Liver (tissue), 9 donors: ENCODE data around the gene FBXO28. TPM values are rescaled to one million over a fixed set of nuclear protein-coding genes. Genes with fewer than 3 reads are reported as not detected.
A peak's percentile ranks its signal among the peaks of the same experiment; 100 is the strongest.

Experiments used
- DNase-seq: peaks from one replicate; pipeline ENCODE4 v3.0.0-alpha.2; 2017; ENCODE audit warnings: low spot score
- H3K27ac ChIP-seq, 2 donors: one replicate each; pipeline ENCODE4 v1.7.0; 2013; ENCODE audit warnings: inconsistent platforms in 2 of 2, low read length in 2 of 2, control low read depth in 1 of 2, low read depth in 1 of 2, mild to moderate bottlenecking in 1 of 2
- H3K27me3 ChIP-seq, 4 donors: one replicate each; pipeline versions ENCODE4 v1.6.1 to v1.7.0; 2013; ENCODE audit warnings: low read length in 3 of 4, inconsistent platforms in 1 of 4, mild to moderate bottlenecking in 1 of 4, moderate library complexity in 1 of 4; ENCODE audit not compliant: control insufficient read depth in 4 of 4, insufficient read depth in 4 of 4
- H3K36me3 ChIP-seq, 4 donors: one replicate each; pipeline versions ENCODE4 v1.6.1 to v1.7.0; 2013; ENCODE audit warnings: low read length in 3 of 4, mild to moderate bottlenecking in 3 of 4, low read depth in 1 of 4, moderate library complexity in 1 of 4; ENCODE audit not compliant: control insufficient read depth in 4 of 4, insufficient read depth in 3 of 4
- H3K4me1 ChIP-seq, 4 donors: one replicate each; pipeline versions ENCODE4 v1.6.1 to v1.7.0; 2013; ENCODE audit warnings: low read length in 3 of 4, mild to moderate bottlenecking in 3 of 4, moderate library complexity in 1 of 4; ENCODE audit not compliant: control insufficient read depth in 4 of 4, insufficient read depth in 4 of 4
- H3K4me3 ChIP-seq, 3 donors: one replicate each; pipeline versions ENCODE4 v1.6.1 to v1.7.0; 2013; ENCODE audit warnings: low read length in 3 of 3, control low read depth in 1 of 3, low read depth in 1 of 3, mild to moderate bottlenecking in 1 of 3
- H3K9ac ChIP-seq, 2 donors: one replicate each; pipeline ENCODE4 v1.7.0; 2013; ENCODE audit warnings: low read length in 2 of 2, mild to moderate bottlenecking in 2 of 2, moderate library complexity in 2 of 2, control low read depth in 1 of 2, low read depth in 1 of 2
- H3K9me3 ChIP-seq, 4 donors: one replicate each; pipeline versions ENCODE4 v1.6.1 to v1.7.0; 2013; ENCODE audit warnings: low read length in 3 of 4; ENCODE audit not compliant: control insufficient read depth in 4 of 4
- ATF3 ChIP-seq: IDR thresholded peaks from 2 replicates; pipeline ENCODE4 v1.6.1; 2016; ENCODE audit warnings: antibody characterized with exemption
- EGR1 ChIP-seq, 2 donors: IDR thresholded peaks; 2 replicates each; pipeline ENCODE4 v1.6.1; 2016 to 2018; ENCODE audit warnings: antibody characterized with exemption in 2 of 2, low read depth in 2 of 2
- FOXA1 ChIP-seq: IDR thresholded peaks from 2 replicates; pipeline ENCODE4 v1.6.1; 2016; ENCODE audit warnings: antibody characterized with exemption
- FOXA2 ChIP-seq: IDR thresholded peaks from 2 replicates; pipeline ENCODE4 v1.6.1; 2016; ENCODE audit warnings: antibody characterized with exemption
- GABPA ChIP-seq, 2 donors: IDR thresholded peaks in 1 of 2; conservative IDR thresholded peaks in 1 of 2; 2 replicates each; pipeline ENCODE4 v1.6.1; 2016; ENCODE audit warnings: antibody characterized with exemption in 2 of 2, mild to moderate bottlenecking in 1 of 2, moderate library complexity in 1 of 2
- HNF4A ChIP-seq, 2 donors: conservative IDR thresholded peaks; 2 replicates each; pipeline ENCODE4 v1.6.1; 2016; ENCODE audit warnings: antibody characterized with exemption in 2 of 2, mild to moderate bottlenecking in 2 of 2
- HNF4G ChIP-seq: IDR thresholded peaks from 2 replicates; pipeline ENCODE4 v1.6.1; 2016; ENCODE audit warnings: antibody characterized with exemption
- JUND ChIP-seq, 2 donors: IDR thresholded peaks; 2 replicates each; pipeline ENCODE4 v1.6.1; 2016; ENCODE audit warnings: antibody characterized with exemption in 2 of 2
- MAX ChIP-seq: IDR thresholded peaks from 2 replicates; pipeline ENCODE4 v1.6.1; 2016; ENCODE audit warnings: antibody characterized with exemption
- NR2F2 ChIP-seq: IDR thresholded peaks from 2 replicates; pipeline ENCODE4 v1.6.1; 2016; ENCODE audit warnings: antibody characterized with exemption
- RAD21 ChIP-seq, 2 donors: IDR thresholded peaks; 2 replicates each; pipeline ENCODE4 v1.6.1; 2016; ENCODE audit warnings: antibody characterized with exemption in 2 of 2, mild to moderate bottlenecking in 2 of 2
- RXRA ChIP-seq, 2 donors: IDR thresholded peaks; 2 replicates each; pipeline ENCODE4 v1.6.1; 2017 to 2018; ENCODE audit warnings: antibody characterized with exemption in 2 of 2, mild to moderate bottlenecking in 1 of 2
- SP1 ChIP-seq: IDR thresholded peaks from 2 replicates; pipeline ENCODE4 v1.6.1; 2018; ENCODE audit warnings: antibody characterized with exemption, mild to moderate bottlenecking
- TAF1 ChIP-seq: conservative IDR thresholded peaks from 2 replicates; pipeline ENCODE4 v1.6.1; 2016; ENCODE audit warnings: antibody characterized with exemption, mild to moderate bottlenecking
- YY1 ChIP-seq: IDR thresholded peaks from 2 replicates; pipeline ENCODE4 v1.6.1; 2016; ENCODE audit warnings: antibody characterized with exemption, mild to moderate bottlenecking
- WGBS: extraction: QIAGEN DNeasy Blood & Tissue Kit; methylation state at CpG from one replicate; pipeline ENCODE4 v1.1.7; 2013; 5-methylcytosine and 5-hydroxymethylcytosine counted together
- polyA plus RNA-seq, 2 donors: library from polyadenylated mRNA; stranded (reverse) in 1 of 2; unstranded in 1 of 2; fragments of 200-250 nt in 1 of 2; fragments of >200 nt in 1 of 2; fragmentation: Nextera tagmentation in 1 of 2; extraction: Ambion mirVana in 1 of 2; gene quantifications; one replicate each; pipeline versions ENCODE4 v1.2.1 to v1.2.3, GENCODE V29; 2013 to 2015
- total RNA-seq, 2 donors: library from RNA; depleted of rRNA; stranded (reverse); fragments of >200 nt; gene quantifications; one replicate each; pipeline ENCODE4 v1.2.3, GENCODE V29; 2014
- TF ChIP-seq, protein P1 (sequence below): IDR thresholded peaks from 2 replicates; pipeline ENCODE4 v1.6.1; 2016; ENCODE audit warnings: antibody characterized with exemption, mild to moderate bottlenecking
- TF ChIP-seq, protein P2 (sequence below): IDR thresholded peaks from 2 replicates; pipeline ENCODE4 v1.6.1; 2016; ENCODE audit warnings: antibody characterized with exemption
- donor health status: healthy.
- donor health status: healthy.
- donor health status: healthy.
- donor health status: healthy.
- donor health status: healthy.

The FBXO28 gene
- total and polyA plus RNA-seq, 4 donors: 6.7 to 23.1 (median 13.1) TPM

GRCh38 chr1:224182866-224183590 is 69.1 kb downstream of the FBXO28 start, which contains the start of gene DEGS1:
DEGS1 (plus strand) TSS chr1:224183240; CDS start chr1:224183337, 97 bp downstream.
- Histone ChIP-seq H3K36me3 (no peaks in the 10 kb centered on the region), H3K4me3 (peak within 1 kb of the TSS; percentile 56 to 98 (median 84)), H3K27me3 (no peaks in the 10 kb centered on the region), H3K4me1 (peaks cover 2 to 17% (median 10%) of the 10 kb centered on the region in 4 donors), H3K9me3 (no peaks in the 10 kb centered on the region), H3K9ac (peak within 1 kb of the TSS; percentile 78 to 89), H3K27ac (peak within 1 kb of the TSS; percentile 76 to 95)
- under 1% methylated on average over 94 of the region's 94 CpGs for WGBS
- TF ChIP-seq GABPA (IDR thresholded peaks at IDR 0.05 in 1 of 2, conservative IDR thresholded peaks at IDR 0.05 in 1 of 2): no peak
- no peak for TF ChIP-seq TAF1
- TF ChIP-seq HNF4A (conservative IDR thresholded peaks at IDR 0.05): no peak
- TF ChIP-seq RXRA (IDR thresholded peaks at IDR 0.05): no peak
- no peak for TF ChIP-seq SP1
- TF ChIP-seq RAD21 (IDR thresholded peaks at IDR 0.05): peak in 1 of 2 donors; percentile 13
- no peak for TF ChIP-seq YY1
- TF ChIP-seq EGR1 (IDR thresholded peaks at IDR 0.05; ENCODE audit: low read depth in 2 of 2): no peak
- DNase-seq: peak; percentile 89

DNA sequence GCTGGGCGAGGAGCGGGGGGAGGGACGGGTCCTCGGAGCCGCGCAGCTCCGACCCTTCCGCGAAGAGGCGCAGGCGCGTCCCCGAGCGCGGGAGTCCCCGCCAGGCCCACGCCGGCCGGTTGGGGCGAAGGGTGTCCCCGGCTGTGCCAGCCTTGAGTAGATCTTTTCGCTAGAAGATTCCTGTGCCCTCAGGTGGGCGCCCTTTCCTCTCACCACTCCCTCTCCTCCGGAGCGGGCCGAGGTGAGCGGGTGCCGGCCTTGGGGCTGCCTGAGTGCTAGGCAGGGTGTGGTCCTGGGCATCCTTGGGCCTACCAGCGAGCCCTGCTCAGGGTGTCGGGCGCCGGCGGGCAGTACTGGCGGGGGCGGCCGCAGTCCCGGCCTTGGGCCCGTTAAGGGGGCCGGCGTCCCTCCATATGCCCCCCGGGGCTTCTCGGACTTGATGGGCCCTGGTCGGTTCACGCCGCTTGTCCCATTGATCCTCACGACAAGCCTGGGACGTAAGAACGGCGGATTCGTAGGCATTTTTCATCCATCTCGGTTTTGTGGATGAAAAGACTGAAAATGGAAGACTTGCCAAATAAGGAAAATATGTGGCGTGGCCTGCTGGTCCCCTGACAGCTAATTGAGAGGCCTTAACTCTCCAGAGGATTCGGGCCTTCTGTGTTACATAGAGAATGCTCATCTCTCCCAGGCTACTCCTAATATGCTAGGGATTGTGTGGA is 69.8 kb downstream of the FBXO28 start:
- Histone ChIP-seq H3K27me3 (no peaks in the 10 kb centered on the region), H3K36me3 (no peaks in the 10 kb centered on the region), H3K27ac (peak overlapping the region; percentile 76 to 95), H3K9ac (peak overlapping the region; percentile 78 to 89), H3K4me3 (peak overlapping the region; percentile 30 to 98 (median 84)), H3K4me1 (peaks cover 2 to 17% (median 10%) of the 10 kb centered on the region in 4 donors), H3K9me3 (no peaks in the 10 kb centered on the region)
- no peak for TF ChIP-seq RAD21 (IDR thresholded peaks at IDR 0.05)
- no peak for TF ChIP-seq JUND (IDR thresholded peaks at IDR 0.05)
- no peak for TF ChIP-seq FOXA2
- TF ChIP-seq, protein P1, sequence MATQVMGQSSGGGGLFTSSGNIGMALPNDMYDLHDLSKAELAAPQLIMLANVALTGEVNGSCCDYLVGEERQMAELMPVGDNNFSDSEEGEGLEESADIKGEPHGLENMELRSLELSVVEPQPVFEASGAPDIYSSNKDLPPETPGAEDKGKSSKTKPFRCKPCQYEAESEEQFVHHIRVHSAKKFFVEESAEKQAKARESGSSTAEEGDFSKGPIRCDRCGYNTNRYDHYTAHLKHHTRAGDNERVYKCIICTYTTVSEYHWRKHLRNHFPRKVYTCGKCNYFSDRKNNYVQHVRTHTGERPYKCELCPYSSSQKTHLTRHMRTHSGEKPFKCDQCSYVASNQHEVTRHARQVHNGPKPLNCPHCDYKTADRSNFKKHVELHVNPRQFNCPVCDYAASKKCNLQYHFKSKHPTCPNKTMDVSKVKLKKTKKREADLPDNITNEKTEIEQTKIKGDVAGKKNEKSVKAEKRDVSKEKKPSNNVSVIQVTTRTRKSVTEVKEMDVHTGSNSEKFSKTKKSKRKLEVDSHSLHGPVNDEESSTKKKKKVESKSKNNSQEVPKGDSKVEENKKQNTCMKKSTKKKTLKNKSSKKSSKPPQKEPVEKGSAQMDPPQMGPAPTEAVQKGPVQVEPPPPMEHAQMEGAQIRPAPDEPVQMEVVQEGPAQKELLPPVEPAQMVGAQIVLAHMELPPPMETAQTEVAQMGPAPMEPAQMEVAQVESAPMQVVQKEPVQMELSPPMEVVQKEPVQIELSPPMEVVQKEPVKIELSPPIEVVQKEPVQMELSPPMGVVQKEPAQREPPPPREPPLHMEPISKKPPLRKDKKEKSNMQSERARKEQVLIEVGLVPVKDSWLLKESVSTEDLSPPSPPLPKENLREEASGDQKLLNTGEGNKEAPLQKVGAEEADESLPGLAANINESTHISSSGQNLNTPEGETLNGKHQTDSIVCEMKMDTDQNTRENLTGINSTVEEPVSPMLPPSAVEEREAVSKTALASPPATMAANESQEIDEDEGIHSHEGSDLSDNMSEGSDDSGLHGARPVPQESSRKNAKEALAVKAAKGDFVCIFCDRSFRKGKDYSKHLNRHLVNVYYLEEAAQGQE: no peak
- no peak for TF ChIP-seq EGR1 (IDR thresholded peaks at IDR 0.05; ENCODE audit: low read depth in 2 of 2)
- peak; percentile 70 for DNase-seq
- 7% methylated on average over 53 of the region's 53 CpGs for WGBS

- peaks cover 2 to 17% (median 10%) of the 10 kb centered on the region in 4 donors for H3K4me1 ChIP-seq
- no peak overlapping the region for H3K9ac ChIP-seq
- no peak overlapping the region for H3K27ac ChIP-seq
- 96% methylated on average over 8 of the region's 8 CpGs for WGBS
- no peaks in the 10 kb centered on the region for H3K9me3 ChIP-seq
- no peaks in the 10 kb centered on the region for H3K36me3 ChIP-seq
- no peak overlapping the region for H3K4me3 ChIP-seq
- no peaks in the 10 kb centered on the region for H3K27me3 ChIP-seq
- no peak for DNase-seq
- TF ChIP-seq, protein P2, sequence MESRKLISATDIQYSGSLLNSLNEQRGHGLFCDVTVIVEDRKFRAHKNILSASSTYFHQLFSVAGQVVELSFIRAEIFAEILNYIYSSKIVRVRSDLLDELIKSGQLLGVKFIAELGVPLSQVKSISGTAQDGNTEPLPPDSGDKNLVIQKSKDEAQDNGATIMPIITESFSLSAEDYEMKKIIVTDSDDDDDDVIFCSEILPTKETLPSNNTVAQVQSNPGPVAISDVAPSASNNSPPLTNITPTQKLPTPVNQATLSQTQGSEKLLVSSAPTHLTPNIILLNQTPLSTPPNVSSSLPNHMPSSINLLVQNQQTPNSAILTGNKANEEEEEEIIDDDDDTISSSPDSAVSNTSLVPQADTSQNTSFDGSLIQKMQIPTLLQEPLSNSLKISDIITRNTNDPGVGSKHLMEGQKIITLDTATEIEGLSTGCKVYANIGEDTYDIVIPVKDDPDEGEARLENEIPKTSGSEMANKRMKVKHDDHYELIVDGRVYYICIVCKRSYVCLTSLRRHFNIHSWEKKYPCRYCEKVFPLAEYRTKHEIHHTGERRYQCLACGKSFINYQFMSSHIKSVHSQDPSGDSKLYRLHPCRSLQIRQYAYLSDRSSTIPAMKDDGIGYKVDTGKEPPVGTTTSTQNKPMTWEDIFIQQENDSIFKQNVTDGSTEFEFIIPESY: no peak
- TF ChIP-seq NR2F2 (no peak), YY1 (no peak), RAD21 (IDR thresholded peaks at IDR 0.05) (no peak), HNF4A (conservative IDR thresholded peaks at IDR 0.05) (no peak), GABPA (IDR thresholded peaks at IDR 0.05 in 1 of 2, conservative IDR thresholded peaks at IDR 0.05 in 1 of 2) (no peak), HNF4G (no peak), SP1 (no peak), FOXA1 (no peak), FOXA2 (no peak), RXRA (IDR thresholded peaks at IDR 0.05) (no peak), MAX (no peak), EGR1 (IDR thresholded peaks at IDR 0.05; ENCODE audit: low read depth in 2 of 2) (no peak), ATF3 (no peak), TAF1 (no peak)
These were observed 71.3 kb downstream of the FBXO28 start for GRCh38 chr1:224185208-224185607.
